ENCODE results near the gene RACGAP1.

DNA sequence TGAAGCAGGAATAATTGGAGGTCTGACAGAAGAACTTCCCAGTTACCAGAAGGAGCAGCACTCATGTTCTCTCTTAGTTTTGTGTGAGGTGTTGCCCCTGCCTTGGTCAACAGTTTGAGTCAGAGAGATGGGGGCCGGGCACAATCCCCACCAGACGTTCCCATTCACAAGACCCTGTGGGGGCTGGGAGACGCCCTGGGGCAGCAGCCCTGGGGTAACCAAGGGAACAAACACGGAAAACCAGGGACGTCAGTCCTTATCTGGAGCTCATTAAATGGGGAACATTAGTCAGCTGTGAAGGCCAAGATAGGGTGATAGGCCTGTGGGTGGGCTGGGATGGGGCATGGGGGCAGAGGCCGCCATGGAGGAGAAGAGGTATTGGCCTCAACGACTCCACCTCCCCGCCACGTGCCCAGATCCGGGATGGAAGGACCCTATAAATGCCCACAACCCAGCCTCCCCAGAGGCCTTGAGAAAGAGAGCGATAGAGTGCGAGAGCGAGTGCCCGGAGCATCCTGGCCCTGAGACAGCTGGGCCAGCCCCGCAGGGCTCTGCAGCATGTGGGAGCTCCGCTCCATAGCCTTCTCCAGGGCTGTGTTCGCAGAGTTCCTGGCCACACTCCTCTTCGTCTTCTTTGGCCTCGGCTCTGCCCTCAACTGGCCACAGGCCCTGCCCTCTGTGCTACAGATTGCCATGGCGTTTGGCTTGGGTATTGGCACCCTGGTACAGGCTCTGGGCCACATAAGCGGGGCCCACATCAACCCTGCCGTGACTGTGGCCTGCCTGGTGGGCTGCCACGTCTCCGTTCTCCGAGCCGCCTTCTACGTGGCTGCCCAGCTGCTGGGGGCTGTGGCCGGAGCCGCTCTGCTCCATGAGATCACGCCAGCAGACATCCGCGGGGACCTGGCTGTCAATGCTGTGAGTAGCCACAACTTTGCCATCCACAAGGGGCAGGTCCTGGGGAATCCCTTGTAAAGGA is 74.7 kb downstream of the RACGAP1 start, which contains the start of gene AQP2:
- TF ChIP-seq, protein P1, sequence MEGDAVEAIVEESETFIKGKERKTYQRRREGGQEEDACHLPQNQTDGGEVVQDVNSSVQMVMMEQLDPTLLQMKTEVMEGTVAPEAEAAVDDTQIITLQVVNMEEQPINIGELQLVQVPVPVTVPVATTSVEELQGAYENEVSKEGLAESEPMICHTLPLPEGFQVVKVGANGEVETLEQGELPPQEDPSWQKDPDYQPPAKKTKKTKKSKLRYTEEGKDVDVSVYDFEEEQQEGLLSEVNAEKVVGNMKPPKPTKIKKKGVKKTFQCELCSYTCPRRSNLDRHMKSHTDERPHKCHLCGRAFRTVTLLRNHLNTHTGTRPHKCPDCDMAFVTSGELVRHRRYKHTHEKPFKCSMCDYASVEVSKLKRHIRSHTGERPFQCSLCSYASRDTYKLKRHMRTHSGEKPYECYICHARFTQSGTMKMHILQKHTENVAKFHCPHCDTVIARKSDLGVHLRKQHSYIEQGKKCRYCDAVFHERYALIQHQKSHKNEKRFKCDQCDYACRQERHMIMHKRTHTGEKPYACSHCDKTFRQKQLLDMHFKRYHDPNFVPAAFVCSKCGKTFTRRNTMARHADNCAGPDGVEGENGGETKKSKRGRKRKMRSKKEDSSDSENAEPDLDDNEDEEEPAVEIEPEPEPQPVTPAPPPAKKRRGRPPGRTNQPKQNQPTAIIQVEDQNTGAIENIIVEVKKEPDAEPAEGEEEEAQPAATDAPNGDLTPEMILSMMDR (IDR thresholded peaks at IDR 0.05): no peak
- no peak for TF ChIP-seq POLR2A (IDR thresholded peaks at IDR 0.05)
